Measurements from ENCODE around the gene SPOCK3. TPM values are rescaled to one million over a fixed set of nuclear protein-coding genes. Genes with fewer than 3 reads are reported as not detected.

SPOCK3 gene
- total and polyA plus RNA-seq, 2 experiments from 2014 or later: 1.6 to 4.1 TPM

DNA sequence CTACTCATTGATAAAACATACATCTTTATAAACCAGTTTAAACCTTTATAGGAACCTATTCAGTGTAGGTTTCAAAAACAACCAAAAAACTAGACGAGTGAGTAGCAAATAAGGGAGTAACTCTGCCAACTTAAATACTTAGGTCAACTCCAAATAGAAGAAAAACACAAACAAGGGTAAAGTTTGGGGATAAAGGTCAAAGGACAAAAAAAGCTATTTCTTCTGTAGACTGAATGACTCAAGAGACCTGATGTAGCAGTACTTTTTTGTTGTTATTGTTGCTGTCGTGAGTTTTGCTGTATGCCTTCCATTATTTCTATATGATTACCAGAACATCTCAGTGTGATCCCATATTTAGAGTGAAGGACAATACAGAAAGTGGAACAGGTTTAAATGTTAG is 199.3 kb downstream of the SPOCK3 start:
- Histone ChIP-seq H3K79me2 (replicated peaks; ENCODE audit: insufficient read depth) (no peaks in the 10 kb centered on the region), H2AFZ (no peak overlapping the region), H4K20me1 (replicated peaks; ENCODE audit: insufficient read depth) (no peaks in the 10 kb centered on the region), H3K36me3 (ENCODE audit: insufficient read depth) (no peaks in the 10 kb centered on the region), H3K27ac (ENCODE audit: low read depth) (no peak overlapping the region), H3K27me3 (ENCODE audit: insufficient read depth) (no peaks in the 10 kb centered on the region), H3K4me3 (no peak overlapping the region), H3K4me1 (ENCODE audit: insufficient read depth) (no peaks in the 10 kb centered on the region), H3K4me2 (no peak overlapping the region), H3K9me2 (ENCODE audit: insufficient read depth) (no peaks in the 10 kb centered on the region), H3F3A (replicated peaks; ENCODE audit: low read depth) (no peaks in the 10 kb centered on the region)
- Mint-ChIP-seq H3K9me3 (no peaks in the 10 kb centered on the region), H3K27me3 (ENCODE audit: insufficient read depth, low read depth, poor library complexity) (no peaks in the 10 kb centered on the region), H3K4me1 (peaks cover 8% of the 10 kb centered on the region; the same call in 2 of the 3 replicates), H3K36me3 (ENCODE audit: low read depth) (no peaks in the 10 kb centered on the region), H3K27ac (no peak overlapping the region), H3K4me3 (no peak overlapping the region)
- DNase-seq (ENCODE audit: low spot score) (no peak), ATAC-seq (no peak)
- no peak for TF ChIP-seq CREB1 (CRISPR knock-in tag; IDR thresholded peaks at IDR 0.05; ENCODE audit: low read depth)
- TF ChIP-seq JUNB (IDR thresholded peaks at IDR 0.05; ENCODE audit: unreplicated experiment): no peak
- no peak for TF ChIP-seq EZH2 (IDR thresholded peaks at IDR 0.05; ENCODE audit: low read depth, unreplicated experiment)
- no peak for TF ChIP-seq CTCF (conservative IDR thresholded peaks at IDR 0.05; ENCODE audit: low read depth in 2 of 2)
- TF ChIP-seq ETS1 (IDR thresholded peaks at IDR 0.05): no peak
- TF ChIP-seq EZH2phosphoT487 (IDR thresholded peaks at IDR 0.05; ENCODE audit: unreplicated experiment): no peak
- no peak for TF ChIP-seq REST (IDR thresholded peaks at IDR 0.05; ENCODE audit: unreplicated experiment)
- TF ChIP-seq ZNF114 (CRISPR knock-in tag; IDR thresholded peaks at IDR 0.05): no peak
- TF ChIP-seq STAT1 (IDR thresholded peaks at IDR 0.05; ENCODE audit: unreplicated experiment): no peak
- TF ChIP-seq POLR2AphosphoS5 (IDR thresholded peaks at IDR 0.05; ENCODE audit: low read depth): no peak
- TF ChIP-seq ZNF331 (CRISPR knock-in tag; IDR thresholded peaks at IDR 0.05; ENCODE audit: low read depth): no peak
- no peak for TF ChIP-seq NANOG (IDR thresholded peaks at IDR 0.05; ENCODE audit: borderline replicate concordance)
- TF ChIP-seq, protein P1, sequence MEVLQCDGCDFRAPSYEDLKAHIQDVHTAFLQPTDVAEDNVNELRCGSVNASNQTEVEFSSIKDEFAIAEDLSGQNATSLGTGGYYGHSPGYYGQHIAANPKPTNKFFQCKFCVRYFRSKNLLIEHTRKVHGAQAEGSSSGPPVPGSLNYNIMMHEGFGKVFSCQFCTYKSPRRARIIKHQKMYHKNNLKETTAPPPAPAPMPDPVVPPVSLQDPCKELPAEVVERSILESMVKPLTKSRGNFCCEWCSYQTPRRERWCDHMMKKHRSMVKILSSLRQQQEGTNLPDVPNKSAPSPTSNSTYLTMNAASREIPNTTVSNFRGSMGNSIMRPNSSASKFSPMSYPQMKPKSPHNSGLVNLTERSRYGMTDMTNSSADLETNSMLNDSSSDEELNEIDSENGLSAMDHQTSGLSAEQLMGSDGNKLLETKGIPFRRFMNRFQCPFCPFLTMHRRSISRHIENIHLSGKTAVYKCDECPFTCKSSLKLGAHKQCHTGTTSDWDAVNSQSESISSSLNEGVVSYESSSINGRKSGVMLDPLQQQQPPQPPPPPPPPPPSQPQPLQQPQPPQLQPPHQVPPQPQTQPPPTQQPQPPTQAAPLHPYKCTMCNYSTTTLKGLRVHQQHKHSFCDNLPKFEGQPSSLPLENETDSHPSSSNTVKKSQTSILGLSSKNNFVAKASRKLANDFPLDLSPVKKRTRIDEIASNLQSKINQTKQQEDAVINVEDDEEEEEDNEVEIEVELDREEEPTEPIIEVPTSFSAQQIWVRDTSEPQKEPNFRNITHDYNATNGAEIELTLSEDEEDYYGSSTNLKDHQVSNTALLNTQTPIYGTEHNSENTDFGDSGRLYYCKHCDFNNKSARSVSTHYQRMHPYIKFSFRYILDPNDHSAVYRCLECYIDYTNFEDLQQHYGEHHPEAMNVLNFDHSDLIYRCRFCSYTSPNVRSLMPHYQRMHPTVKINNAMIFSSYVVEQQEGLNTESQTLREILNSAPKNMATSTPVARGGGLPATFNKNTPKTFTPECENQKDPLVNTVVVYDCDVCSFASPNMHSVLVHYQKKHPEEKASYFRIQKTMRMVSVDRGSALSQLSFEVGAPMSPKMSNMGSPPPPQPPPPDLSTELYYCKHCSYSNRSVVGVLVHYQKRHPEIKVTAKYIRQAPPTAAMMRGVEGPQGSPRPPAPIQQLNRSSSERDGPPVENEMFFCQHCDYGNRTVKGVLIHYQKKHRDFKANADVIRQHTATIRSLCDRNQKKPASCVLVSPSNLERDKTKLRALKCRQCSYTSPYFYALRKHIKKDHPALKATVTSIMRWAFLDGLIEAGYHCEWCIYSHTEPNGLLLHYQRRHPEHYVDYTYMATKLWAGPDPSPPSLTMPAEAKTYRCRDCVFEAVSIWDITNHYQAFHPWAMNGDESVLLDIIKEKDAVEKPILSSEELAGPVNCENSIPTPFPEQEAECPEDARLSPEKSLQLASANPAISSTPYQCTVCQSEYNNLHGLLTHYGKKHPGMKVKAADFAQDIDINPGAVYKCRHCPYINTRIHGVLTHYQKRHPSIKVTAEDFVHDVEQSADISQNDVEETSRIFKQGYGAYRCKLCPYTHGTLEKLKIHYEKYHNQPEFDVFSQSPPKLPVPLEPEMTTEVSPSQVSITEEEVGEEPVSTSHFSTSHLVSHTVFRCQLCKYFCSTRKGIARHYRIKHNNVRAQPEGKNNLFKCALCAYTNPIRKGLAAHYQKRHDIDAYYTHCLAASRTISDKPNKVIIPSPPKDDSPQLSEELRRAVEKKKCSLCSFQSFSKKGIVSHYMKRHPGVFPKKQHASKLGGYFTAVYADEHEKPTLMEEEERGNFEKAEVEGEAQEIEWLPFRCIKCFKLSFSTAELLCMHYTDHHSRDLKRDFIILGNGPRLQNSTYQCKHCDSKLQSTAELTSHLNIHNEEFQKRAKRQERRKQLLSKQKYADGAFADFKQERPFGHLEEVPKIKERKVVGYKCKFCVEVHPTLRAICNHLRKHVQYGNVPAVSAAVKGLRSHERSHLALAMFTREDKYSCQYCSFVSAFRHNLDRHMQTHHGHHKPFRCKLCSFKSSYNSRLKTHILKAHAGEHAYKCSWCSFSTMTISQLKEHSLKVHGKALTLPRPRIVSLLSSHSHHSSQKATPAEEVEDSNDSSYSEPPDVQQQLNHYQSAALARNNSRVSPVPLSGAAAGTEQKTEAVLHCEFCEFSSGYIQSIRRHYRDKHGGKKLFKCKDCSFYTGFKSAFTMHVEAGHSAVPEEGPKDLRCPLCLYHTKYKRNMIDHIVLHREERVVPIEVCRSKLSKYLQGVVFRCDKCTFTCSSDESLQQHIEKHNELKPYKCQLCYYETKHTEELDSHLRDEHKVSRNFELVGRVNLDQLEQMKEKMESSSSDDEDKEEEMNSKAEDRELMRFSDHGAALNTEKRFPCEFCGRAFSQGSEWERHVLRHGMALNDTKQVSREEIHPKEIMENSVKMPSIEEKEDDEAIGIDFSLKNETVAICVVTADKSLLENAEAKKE (CRISPR knock-in tag; IDR thresholded peaks at IDR 0.05): no peak

Measured in GM23338 (cell line).